Endothelial cell of umbilical vein (primary cell): ENCODE results near the gene LSM5. TPM values are rescaled to one million over a fixed set of nuclear protein-coding genes. Genes with fewer than 3 reads are reported as not detected.

Source experiments
- BruUV-seq: library from RNA; stranded (reverse); fragments of 400-500 nt; replicated peaks from 2 replicates; lab custom pipeline; 2021; lab: Mats Ljungman, UMichigan
- CTCF ChIA-PET: fragments of 300-600, 350-600 bp; sonication (Branson Sonifier 250); formaldehyde crosslinking; loops from one replicate; lab custom pipeline; 2021; ENCODE audit warnings: antibody characterized with exemption, inconsistent platforms; lab: Charles Lee
- POLR2A ChIA-PET: fragments of 300-600, 350-600 bp; sonication (Branson Sonifier 250); formaldehyde crosslinking; loops from one replicate; lab custom pipeline; 2021; ENCODE audit warnings: antibody characterized with exemption, inconsistent platforms; lab: Charles Lee
- DNase-seq: peaks from one replicate; pipeline ENCODE4 v3.0.0-alpha.2; 2011; ENCODE audit warnings: low read depth, low spot score
- FAIRE-seq: peaks from 2 replicates; lab custom pipeline; 2011; peaks lifted over from hg19 to GRCh38; lab: Jason Lieb, UNC
- H2AFZ ChIP-seq: 2 replicates; pipeline ENCODE4 v1.6.0; 2012; ENCODE audit warnings: low read depth, low read length, control low read depth, inconsistent platforms
- H3K27ac ChIP-seq: 2 replicates; pipeline ENCODE4 v1.5.1; 2011; ENCODE audit warnings: low read depth, mild to moderate bottlenecking, control low read depth, low read length, moderate library complexity; ENCODE audit not compliant: insufficient read depth
- H3K27me3 ChIP-seq, 2 experiments: 2 replicates each; pipeline versions ENCODE4 v1.6.0 to v1.6.1; 2011; ENCODE audit warnings: low read length in 2 of 2, mixed read lengths in 1 of 2; ENCODE audit not compliant: control insufficient read depth in 2 of 2, insufficient read depth in 2 of 2
- H3K36me3 ChIP-seq, 2 experiments: 2 replicates in 1 of 2; 3 replicates in 1 of 2; pipeline ENCODE4 v1.5.1; 2011; ENCODE audit warnings: low read length in 2 of 2, mild to moderate bottlenecking in 1 of 2, moderate library complexity in 1 of 2; ENCODE audit not compliant: control insufficient read depth in 2 of 2, insufficient read depth in 2 of 2; ENCODE audit errors: extremely low read depth in 1 of 2
- H3K4me1 ChIP-seq: 3 replicates; pipeline ENCODE4 v1.5.1; 2011; ENCODE audit warnings: mild to moderate bottlenecking, low read length; ENCODE audit not compliant: control insufficient read depth, insufficient read depth; ENCODE audit errors: extremely low read depth
- H3K4me2 ChIP-seq: 2 replicates; pipeline ENCODE4 v1.6.1; 2011; ENCODE audit warnings: low read length, control low read depth, mixed read lengths; ENCODE audit not compliant: insufficient read depth
- H3K4me3 ChIP-seq, 3 experiments: fragments of 200-600 bp in 1 of 3; sonication (generic), shearing (Covaris generic) in 1 of 3; replicated peaks in 1 of 3; 2 replicates each; pipeline ENCODE4 v1.5.1; 2011 to 2016; ENCODE audit warnings: control low read depth in 3 of 3, low read length in 3 of 3, mild to moderate bottlenecking in 2 of 3, inconsistent platforms in 1 of 3, low read depth in 1 of 3, moderate library complexity in 1 of 3; ENCODE audit not compliant: insufficient read depth in 1 of 3
- H3K79me2 ChIP-seq: 2 replicates; pipeline ENCODE4 v1.6.0; 2012; ENCODE audit warnings: low read length, inconsistent platforms; ENCODE audit not compliant: control insufficient read depth, insufficient read depth
- H3K9ac ChIP-seq: replicated peaks from 2 replicates; pipeline ENCODE3; 2011; ENCODE audit warnings: low read length, control low read depth; ENCODE audit not compliant: insufficient read depth; ENCODE audit errors: extremely low read depth
- H3K9me1 ChIP-seq: replicated peaks from 3 replicates; pipeline ENCODE4 v1.6.0; 2011; ENCODE audit warnings: mild to moderate bottlenecking, low read length; ENCODE audit not compliant: control insufficient read depth, insufficient read depth; ENCODE audit errors: extremely low read depth
- H3K9me3 ChIP-seq: replicated peaks from 2 replicates; pipeline ENCODE4 v1.5.1; 2012; ENCODE audit warnings: low read length, inconsistent platforms; ENCODE audit not compliant: control insufficient read depth, insufficient read depth
- H4K20me1 ChIP-seq: replicated peaks from 2 replicates; pipeline ENCODE3; 2011; ENCODE audit warnings: mild to moderate bottlenecking, low read length; ENCODE audit not compliant: control insufficient read depth, insufficient read depth; ENCODE audit errors: extremely low read depth
- CTCF ChIP-seq, 2 donors: IDR thresholded peaks; 1 replicate in 1 of 2; 2 replicates in 1 of 2; pipeline ENCODE4 v1.5.1; 2011; ENCODE audit warnings: low read length in 2 of 2, mild to moderate bottlenecking in 2 of 2, moderate library complexity in 2 of 2, control low read depth in 1 of 2, inconsistent platforms in 1 of 2, low read depth in 1 of 2; ENCODE audit not compliant: insufficient read depth in 1 of 2; ENCODE audit errors: extremely low read depth in 1 of 2
- EZH2 ChIP-seq: IDR thresholded peaks from 2 replicates; pipeline ENCODE4 v1.6.1; 2012; ENCODE audit warnings: borderline replicate concordance, low read depth, mild to moderate bottlenecking, moderate library complexity, low read length, inconsistent platforms; ENCODE audit not compliant: severe bottlenecking
- FOS ChIP-seq: IDR thresholded peaks from 2 replicates; pipeline ENCODE4 v1.6.1; 2011; ENCODE audit warnings: mild to moderate bottlenecking, low read length, moderate library complexity, borderline replicate concordance; ENCODE audit not compliant: insufficient read depth
- GATA2 ChIP-seq: IDR thresholded peaks from 2 replicates; pipeline ENCODE4 v1.7.0; 2011; ENCODE audit warnings: low read depth, mild to moderate bottlenecking, moderate library complexity, mixed read lengths, low read length; ENCODE audit not compliant: insufficient read length, insufficient read depth
- JUN ChIP-seq: IDR thresholded peaks from 2 replicates; pipeline ENCODE4 v1.6.1; 2011; ENCODE audit warnings: borderline replicate concordance, low read depth; ENCODE audit not compliant: insufficient read length, insufficient read depth
- MYC ChIP-seq: IDR thresholded peaks from one replicate; pipeline ENCODE4 v1.6.1; 2011; ENCODE audit warnings: mild to moderate bottlenecking, low read depth, low read length
- POLR2A ChIP-seq: IDR thresholded peaks from 2 replicates; pipeline ENCODE4 v1.6.1; 2012; ENCODE audit warnings: low read depth, mild to moderate bottlenecking, control low read depth, low read length
- POLR2AphosphoS5 ChIP-seq: IDR thresholded peaks from 2 replicates; pipeline ENCODE4 v1.6.1; 2012; ENCODE audit warnings: low read depth, mild to moderate bottlenecking, control low read depth, low read length, moderate library complexity; ENCODE audit not compliant: insufficient read depth
- dilution Hi-C: fragments of 300-500 bp; cut with MboI; formaldehyde crosslinking; loops from one replicate; pipeline ENCODE4 v1.15.0; 2019; ENCODE audit warnings: low sequenced_read_pairs; ENCODE audit not compliant: extremely low pct_ligation_motif_present
- intact Hi-C: fragments of 100-400 bp; cut with micrococcal nuclease; formaldehyde crosslinking; loops from one replicate; pipeline ENCODE4 v1.10.0; 2022
- polyA plus RNA-seq, 4 experiments: library from polyadenylated mRNA; depleted of rRNA in 3 of 4; stranded (reverse) in 3 of 4; unstranded in 1 of 4; fragments of >200 nt; gene quantifications; 2 replicates each; pipeline versions ENCODE4 v1.2.1 to v1.2.3, GENCODE V29; 2011 to 2012; ENCODE audit warnings: missing spikeins in 1 of 4
- total RNA-seq: library from RNA; stranded (reverse); gene quantifications from 2 replicates; pipeline ENCODE4 v1.2.3, GENCODE V29; 2021
- TF ChIP-seq, protein P1 (sequence below): IDR thresholded peaks from 2 replicates; pipeline ENCODE4 v1.6.1; 2011; ENCODE audit not compliant: insufficient read depth, insufficient read length

LSM5 gene
- total and polyA plus RNA-seq, 2 donors (not counting 3 experiments of a cell fraction or from before 2014, with no cell fraction given), result 36.3 to 68.1 TPM

- Histone ChIP-seq H3K79me2 (peaks cover 33% of the 10 kb centered on the region), H3K9me1 (no peaks in the 10 kb centered on the region), H2AFZ (no peak overlapping the region), H3K9me3 (no peaks in the 10 kb centered on the region), H3K9ac (no peak overlapping the region), H3K4me2 (no peak overlapping the region), H4K20me1 (no peaks in the 10 kb centered on the region), H3K27me3 (no peaks in the 10 kb centered on the region), H3K36me3 (no peaks in the 10 kb centered on the region), H3K27ac (no peak overlapping the region), H3K4me1 (peaks cover 9% of the 10 kb centered on the region), H3K4me3 (no peak overlapping the region)
- BruUV-seq, result no TSS peak
- DNase-seq (no peak), FAIRE-seq (no peak)
- ChIA-PET CTCF (no interaction called here), POLR2A (no interaction called here)
- intact Hi-C loops (loop anchor here (2.0 kb wide), 1 partner anchor 43 kb away; the partner anchor contains the start of gene AVL9), dilution Hi-C loops (no loop called here)
- TF ChIP-seq, protein P1, sequence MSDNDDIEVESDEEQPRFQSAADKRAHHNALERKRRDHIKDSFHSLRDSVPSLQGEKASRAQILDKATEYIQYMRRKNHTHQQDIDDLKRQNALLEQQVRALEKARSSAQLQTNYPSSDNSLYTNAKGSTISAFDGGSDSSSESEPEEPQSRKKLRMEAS, result no peak
- TF ChIP-seq POLR2AphosphoS5 (no peak), EZH2 (no peak), JUN (no peak), FOS (no peak), CTCF (IDR thresholded peaks at IDR 0.05; ENCODE audit: extremely low read depth in 1 of 2, insufficient read depth in 1 of 2, low read depth in 1 of 2, low read length in 2 of 2) (no peak), MYC (no peak), POLR2A (no peak), GATA2 (no peak)
Observed at GRCh38 chr7:32537760-32538159, 47.6 kb upstream of the LSM5 start.
